ENCODE data around the gene MRTFA. TPM values are rescaled to one million over a fixed set of nuclear protein-coding genes. Genes with fewer than 3 reads are reported as not detected.
"Not testable (repeated sequence)": the region's sequence is repeated elsewhere in the genome, so short reads cannot be mapped to it uniquely, and the experiment has no call there.

Gene MRTFA
- total and polyA plus RNA-seq, 8 donors: 13.6 to 35.3 (median 24.1) TPM

- H3K27me3 ChIP-seq: peaks cover 0 to 7% (median 0%) of the 10 kb centered on the region in 4 donors
- intact Hi-C loops (cut with DNase I): loop anchor here in 1 of 3 donors (5.0 kb wide), 1 partner anchor 87 kb away; no protein-coding TSS in a partner anchor
- H3K36me3 ChIP-seq: no peaks in the 10 kb centered on the region
- no peaks in the 10 kb centered on the region for H3K9me3 ChIP-seq
- DNase-seq (no peak), FAIRE-seq (no peak), ATAC-seq (no peak)
- no peak for TF ChIP-seq CTCF (IDR thresholded peaks at IDR 0.05)
- H3K4me1 ChIP-seq: no peaks in the 10 kb centered on the region
- WGBS, 2 donors: 42 to 54% methylated on average over 9 of the region's 9 CpGs
- H3K4me3 ChIP-seq: no peak overlapping the region
- H3K27ac ChIP-seq: no peak overlapping the region
Measured at GRCh38 chr22:40679964-40680818, 43.7 kb upstream of the MRTFA start.

GRCh38 chr22:40679249-40679963, 42.9 kb upstream of the MRTFA start, which contains the start of gene MCHR1:
MCHR1 (plus strand) TSS chr22:40679484; CDS start chr22:40679653, 169 bp downstream.
- H3K27me3 ChIP-seq: peaks cover 0 to 7% (median 0%) of the 10 kb centered on the region in 4 donors
- ATAC-seq: peak in 3 of 4 donors; percentile 11 to 15 (median 15)
- no peak for TF ChIP-seq CTCF (IDR thresholded peaks at IDR 0.05)
- H3K9me3 ChIP-seq: no peaks in the 10 kb centered on the region
- DNase-seq: no peak
- no peaks in the 10 kb centered on the region for H3K4me1 ChIP-seq
- H3K4me3 ChIP-seq: no peak within 1 kb of the TSS
- H3K36me3 ChIP-seq: no peaks in the 10 kb centered on the region
- 12 to 21% methylated on average over 21 of the region's 21 CpGs for WGBS, 2 donors
- no peak for FAIRE-seq
- H3K27ac ChIP-seq: no peak within 1 kb of the TSS
- intact Hi-C loops (cut with DNase I): no loop called here

- ATAC-seq (no peak), FAIRE-seq (no peak), DNase-seq (no peak)
- no peaks in the 10 kb centered on the region for H3K36me3 ChIP-seq
- no peak for TF ChIP-seq CTCF (IDR thresholded peaks at IDR 0.05)
- intact Hi-C loops (cut with DNase I): no loop called here
- no peaks in the 10 kb centered on the region for H3K4me1 ChIP-seq
- H3K4me3 ChIP-seq: no peak overlapping the region
- peaks cover 0 to 7% (median 0%) of the 10 kb centered on the region in 4 donors for H3K27me3 ChIP-seq
- H3K27ac ChIP-seq: no peak overlapping the region
- H3K9me3 ChIP-seq: no peaks in the 10 kb centered on the region
- 56 to 64% methylated on average over 14 of the region's 14 CpGs for WGBS, 2 donors
Measured at GRCh38 chr22:40678493-40679248, 42.2 kb upstream of the MRTFA start.

- FAIRE-seq (no peak), ATAC-seq (no peak), DNase-seq (no peak)
- Histone ChIP-seq H3K9me3 (no peaks in the 10 kb centered on the region), H3K36me3 (no peaks in the 10 kb centered on the region), H3K4me1 (no peaks in the 10 kb centered on the region), H3K4me3 (no peak overlapping the region), H3K27me3 (peaks cover 0 to 7% (median 0%) of the 10 kb centered on the region in 4 donors), H3K27ac (no peak overlapping the region)
- intact Hi-C loops (cut with DNase I): no loop called here
- TF ChIP-seq CTCF (IDR thresholded peaks at IDR 0.05): no peak
- WGBS, 2 donors: 90 to 92% methylated on average over 3 of the region's 3 CpGs
Measured at GRCh38 chr22:40676644-40677043, 40.1 kb upstream of the MRTFA start.

GRCh38 chr22:40676166-40676565, 39.6 kb upstream of the MRTFA start:
- 89 to 95% methylated on average over 4 of the region's 4 CpGs for WGBS, 2 donors
- H3K27me3 ChIP-seq; H3K4me1 ChIP-seq; DNase-seq; H3K9me3 ChIP-seq; intact Hi-C loops (cut with DNase I); ATAC-seq; FAIRE-seq; H3K36me3 ChIP-seq; H3K4me3 ChIP-seq; H3K27ac ChIP-seq: not testable (repeated sequence)
